HepG2 (cell line): ENCODE data around the gene PBX1. TPM values are rescaled to one million over a fixed set of nuclear protein-coding genes. Genes with fewer than 3 reads are reported as not detected.

Experiments used
- ATAC-seq: fragments of 200-7000 bp; cut with Tn5 transposase; 3 replicates; pipeline ENCODE4 v1.9.1; 2020; ENCODE audit warnings: mild to moderate bottlenecking, moderate library complexity
- BruUV-seq: library from RNA; stranded (reverse); fragments of 400-500 nt; replicated peaks from 2 replicates; lab custom pipeline; 2021; lab: Mats Ljungman, UMichigan
- CTCF ChIA-PET: fragments of 300-600 bp; formaldehyde crosslinking; extraction: SDS; loops from one replicate; lab custom pipeline; 2021; ENCODE audit warnings: low total read pairs, inconsistent platforms, low intra/inter-chr PET ratio; lab: Yijun Ruan, JAX
- POLR2A ChIA-PET: fragments of 350-600 bp; sonication (Branson Sonifier 250); formaldehyde crosslinking; loops from one replicate; lab custom pipeline; 2020; ENCODE audit warnings: antibody characterized with exemption, inconsistent platforms; lab: Yijun Ruan, JAX
- DNase-seq: peaks from one replicate; pipeline ENCODE4 v3.0.0-alpha.2; 2015; ENCODE audit warnings: low spot score
- FAIRE-seq: peaks from 3 replicates; lab custom pipeline; 2011; peaks lifted over from hg19 to GRCh38; lab: Jason Lieb, UNC
- H2AFZ ChIP-seq: one replicate; pipeline ENCODE4 v1.6.1; 2011; ENCODE audit warnings: low read length, inconsistent platforms
- H3K27ac ChIP-seq: fragments of 300-600 bp; 3 replicates; pipeline ENCODE4 v1.8.0; 2011; ENCODE audit warnings: mixed run types, mild to moderate bottlenecking, mixed read lengths, low read length, inconsistent platforms; ENCODE audit not compliant: insufficient read depth; ENCODE audit errors: extremely low read length
- H3K27me3 ChIP-seq, 2 experiments: fragments of 200-600 bp in 1 of 2; 2 replicates in 1 of 2; 3 replicates in 1 of 2; pipeline versions ENCODE4 v1.6.0 to v1.8.0; 2011; ENCODE audit warnings: low read length in 2 of 2, mild to moderate bottlenecking in 2 of 2, moderate library complexity in 2 of 2, inconsistent platforms in 1 of 2; ENCODE audit not compliant: insufficient read depth in 2 of 2, control insufficient read depth in 1 of 2
- H3K36me3 ChIP-seq, 2 experiments: fragments of 200-600 bp in 1 of 2; replicated peaks in 1 of 2; 2 replicates in 1 of 2; 3 replicates in 1 of 2; pipeline versions ENCODE4 v1.5.1 to v1.8.0; 2011; ENCODE audit warnings: low read length in 2 of 2, inconsistent platforms in 1 of 2; ENCODE audit not compliant: insufficient read depth in 2 of 2, control insufficient read depth in 1 of 2
- H3K4me1 ChIP-seq: 2 replicates; pipeline ENCODE4 v1.5.1; 2012; ENCODE audit warnings: low read length, inconsistent platforms; ENCODE audit not compliant: insufficient read depth
- H3K4me2 ChIP-seq: 2 replicates; pipeline ENCODE4 v1.6.0; 2011; ENCODE audit warnings: low read depth, low read length, inconsistent platforms
- H3K4me3 ChIP-seq, 3 experiments: fragments of 200-600 bp in 1 of 3; sonication (generic), shearing (Covaris generic) in 1 of 3; replicated peaks in 1 of 3; 2 replicates each; pipeline ENCODE4 v1.5.1; 2011 to 2016; ENCODE audit warnings: low read length in 3 of 3, inconsistent platforms in 2 of 3, low read depth in 2 of 3, mild to moderate bottlenecking in 2 of 3, control low read depth in 1 of 3, mixed read lengths in 1 of 3; ENCODE audit not compliant: insufficient read depth in 1 of 3
- H3K79me2 ChIP-seq: one replicate; pipeline ENCODE4 v1.6.1; 2011; ENCODE audit warnings: low read length, inconsistent platforms; ENCODE audit not compliant: insufficient read depth
- H3K9ac ChIP-seq: 2 replicates; pipeline ENCODE4 v1.6.0; 2011; ENCODE audit warnings: mild to moderate bottlenecking, low read depth, low read length, inconsistent platforms; ENCODE audit not compliant: insufficient read depth
- H3K9me3 ChIP-seq: 2 replicates; pipeline ENCODE4 v1.5.1; 2012; ENCODE audit warnings: mild to moderate bottlenecking, low read length
- H4K20me1 ChIP-seq: 2 replicates; pipeline ENCODE4 v1.6.0; 2011; ENCODE audit warnings: inconsistent platforms, mild to moderate bottlenecking, low read length, moderate library complexity; ENCODE audit not compliant: insufficient read depth
- HINFP ChIP-seq: sonication (generic); formaldehyde crosslinking; IDR thresholded peaks from 2 replicates; pipeline ENCODE4 v1.4.0; 2020; ENCODE audit warnings: low read depth, mild to moderate bottlenecking, missing genetic modification reagents
- HNF4A ChIP-seq: sonication (generic); formaldehyde crosslinking; IDR thresholded peaks from 2 replicates; pipeline ENCODE4 v1.4.0; 2020; ENCODE audit warnings: missing genetic modification reagents
- POLR2AphosphoS2 ChIP-seq: IDR thresholded peaks from 2 replicates; pipeline ENCODE4 v1.6.1; 2011; ENCODE audit warnings: low read depth, low read length, improper control_type of control experiment
- RARA ChIP-seq: IDR thresholded peaks from 2 replicates; pipeline ENCODE4 v1.6.1; 2016; ENCODE audit warnings: missing genetic modification reagents, missing compliant biosample characterization
- SATB2 ChIP-seq: sonication (generic); formaldehyde crosslinking; IDR thresholded peaks from 2 replicates; pipeline ENCODE4 v1.5.0; 2020; ENCODE audit warnings: missing genetic modification reagents
- TBP ChIP-seq: sonication (generic); formaldehyde crosslinking; IDR thresholded peaks from 2 replicates; pipeline ENCODE4 v1.5.0; 2020; ENCODE audit warnings: missing genetic modification reagents
- TEAD3 ChIP-seq: optimal IDR thresholded peaks from 2 replicates; pipeline ENCODE3; 2016; ENCODE audit warnings: borderline replicate concordance
- TRAFD1 ChIP-seq: sonication (generic); formaldehyde crosslinking; IDR thresholded peaks from 2 replicates; pipeline ENCODE4 v1.5.1; 2020; ENCODE audit warnings: missing genetic modification reagents, mild to moderate bottlenecking, borderline replicate concordance
- XRCC5 ChIP-seq: fragments of 200-400 bp; formaldehyde crosslinking; optimal IDR thresholded peaks from 2 replicates; pipeline ENCODE3; 2017; ENCODE audit warnings: mild to moderate bottlenecking, low read length
- ZMAT3 ChIP-seq: sonication (generic); formaldehyde crosslinking; conservative IDR thresholded peaks from 2 replicates; pipeline ENCODE4 v1.7.0; 2021; ENCODE audit warnings: missing genetic modification reagents
- ZNF563 ChIP-seq: sonication (generic); formaldehyde crosslinking; IDR thresholded peaks from 2 replicates; pipeline ENCODE4 v1.8.0; 2022; ENCODE audit warnings: mild to moderate bottlenecking, moderate library complexity, missing genetic modification reagents
- ZNF607 ChIP-seq: sonication (generic); formaldehyde crosslinking; IDR thresholded peaks from 2 replicates; pipeline ENCODE4 v1.5.1; 2020; ENCODE audit warnings: missing genetic modification reagents, mild to moderate bottlenecking, borderline replicate concordance
- ZNF792 ChIP-seq: IDR thresholded peaks from 2 replicates; pipeline ENCODE4 v1.6.1; 2016
- ZNF816 ChIP-seq: sonication (generic); formaldehyde crosslinking; IDR thresholded peaks from 2 replicates; pipeline ENCODE4 v1.8.0; 2022; ENCODE audit warnings: missing genetic modification reagents, mild to moderate bottlenecking, borderline replicate concordance
- WGBS: methylation state at CpG from one replicate; pipeline ENCODE4 v1.1.6; 2017; ENCODE audit warnings: low lambda C conversion rate; 5-methylcytosine and 5-hydroxymethylcytosine counted together
- in situ Hi-C: cut with HindIII; loops from 2 replicates; pipeline ENCODE4 v1.10.0; 2017; ENCODE audit warnings: low pct_unique_long_range_greater_than_20kb; ENCODE audit not compliant: extremely low pct_ligation_motif_present
- intact Hi-C: fragments of 100-400 bp; cut with micrococcal nuclease; formaldehyde crosslinking; loops from one replicate; pipeline ENCODE4 v1.10.0; 2022; ENCODE audit not compliant: unreplicated experiment
- polyA plus RNA-seq, 8 experiments: library from polyadenylated mRNA; depleted of rRNA in 3 of 8; stranded (reverse) in 7 of 8; unstranded in 1 of 8; fragments of >200 nt; fragmentation: Illumina TruSeq in 4 of 8; extraction: Trizol in 4 of 8; gene quantifications; 2 replicates each; pipeline versions ENCODE4 v1.2.1 to v1.2.3, GENCODE V29; 2011 to 2016; ENCODE audit warnings: low read depth in 4 of 8, missing spikeins in 1 of 8, mixed read lengths in 1 of 8; ENCODE audit not compliant: insufficient read depth in 1 of 8
- total RNA-seq, 5 experiments: library from RNA; depleted of rRNA; stranded (reverse); fragments of >200 nt; fragmentation: Illumina TruSeq; extraction: Trizol; gene quantifications; 2 replicates each; pipeline ENCODE4 v1.2.3, GENCODE V29; 2016; ENCODE audit warnings: low read depth in 1 of 5
- TF ChIP-seq, protein P1 (sequence below), 2 experiments: sonication (generic) in 1 of 2; formaldehyde crosslinking in 1 of 2; IDR thresholded peaks; 2 replicates each; pipeline versions ENCODE4 v1.4.0 to v1.6.1; 2016 to 2020; ENCODE audit warnings: borderline replicate concordance in 1 of 2, low read depth in 1 of 2, mild to moderate bottlenecking in 1 of 2, missing genetic modification reagents in 1 of 2
- TF ChIP-seq, protein P2 (sequence below): sonication (generic); formaldehyde crosslinking; IDR thresholded peaks from 2 replicates; pipeline ENCODE4 v1.5.0; 2020; ENCODE audit warnings: missing genetic modification reagents, mild to moderate bottlenecking, borderline replicate concordance
- TF ChIP-seq, protein P3 (sequence below): sonication (generic); formaldehyde crosslinking; IDR thresholded peaks from 2 replicates; pipeline ENCODE4 v1.4.0; 2020; ENCODE audit warnings: mild to moderate bottlenecking, missing genetic modification reagents

The PBX1 gene
- total and polyA plus RNA-seq, 2 of the 13 experiments (the other 11 are each of a cell fraction or from before 2014, with no cell fraction given), result 0.24 TPM; not detected in 1

DNA sequence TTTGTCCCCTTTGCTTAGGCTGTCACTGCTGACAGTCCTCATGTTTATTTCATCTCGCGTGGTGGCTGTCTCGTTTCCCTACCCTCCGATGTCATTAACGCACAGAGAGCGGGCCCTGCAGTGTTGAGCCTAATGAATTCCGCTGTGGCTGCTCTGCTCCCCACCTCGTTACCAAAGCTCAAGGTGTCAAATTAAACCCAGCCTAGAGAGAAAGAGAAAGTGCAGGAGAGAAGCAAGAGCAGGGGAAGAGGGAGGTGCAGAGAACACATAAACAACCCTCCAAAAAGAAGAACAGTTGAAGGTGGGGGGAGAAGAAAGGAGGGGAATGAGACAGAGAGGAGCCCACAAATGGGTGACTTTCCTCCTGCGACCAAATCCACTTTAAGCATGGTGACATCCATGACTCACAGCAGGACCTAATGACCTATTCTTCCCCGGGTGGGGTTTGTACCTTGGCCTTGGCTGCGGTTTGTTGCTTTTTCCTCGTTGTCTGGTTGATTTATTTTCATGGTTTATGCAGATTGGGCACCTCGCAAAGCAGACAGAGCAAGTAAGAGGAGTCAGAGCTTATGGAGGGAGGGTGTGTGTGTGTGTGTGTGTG is 92.5 kb downstream of the PBX1 start:
- no TSS peak for BruUV-seq
- H3K79me2 ChIP-seq, result no peaks in the 10 kb centered on the region
- no peaks in the 10 kb centered on the region for H3K4me1 ChIP-seq
- no peak for ATAC-seq
- in situ Hi-C loops (no loop called here), intact Hi-C loops (no loop called here)
- no peak overlapping the region for H3K27ac ChIP-seq
- ChIA-PET POLR2A (no interaction called here), CTCF (no interaction called here)
- no peak for TF ChIP-seq ZNF792
- no peak for TF ChIP-seq ZMAT3 (CRISPR knock-in tag)
- no peak for TF ChIP-seq TEAD3
- TF ChIP-seq ZNF563, result no peak
- no peak for TF ChIP-seq ZNF607 (CRISPR knock-in tag)
- no peak for TF ChIP-seq RARA (CRISPR knock-in tag)
- TF ChIP-seq SATB2 (CRISPR knock-in tag), result no peak
- no peak for TF ChIP-seq HNF4A (CRISPR knock-in tag)
- no peak for TF ChIP-seq XRCC5
- no peak for TF ChIP-seq POLR2AphosphoS2
- TF ChIP-seq TBP (CRISPR knock-in tag), result no peak
- TF ChIP-seq HINFP (CRISPR knock-in tag), result no peak
- TF ChIP-seq, protein P1, sequence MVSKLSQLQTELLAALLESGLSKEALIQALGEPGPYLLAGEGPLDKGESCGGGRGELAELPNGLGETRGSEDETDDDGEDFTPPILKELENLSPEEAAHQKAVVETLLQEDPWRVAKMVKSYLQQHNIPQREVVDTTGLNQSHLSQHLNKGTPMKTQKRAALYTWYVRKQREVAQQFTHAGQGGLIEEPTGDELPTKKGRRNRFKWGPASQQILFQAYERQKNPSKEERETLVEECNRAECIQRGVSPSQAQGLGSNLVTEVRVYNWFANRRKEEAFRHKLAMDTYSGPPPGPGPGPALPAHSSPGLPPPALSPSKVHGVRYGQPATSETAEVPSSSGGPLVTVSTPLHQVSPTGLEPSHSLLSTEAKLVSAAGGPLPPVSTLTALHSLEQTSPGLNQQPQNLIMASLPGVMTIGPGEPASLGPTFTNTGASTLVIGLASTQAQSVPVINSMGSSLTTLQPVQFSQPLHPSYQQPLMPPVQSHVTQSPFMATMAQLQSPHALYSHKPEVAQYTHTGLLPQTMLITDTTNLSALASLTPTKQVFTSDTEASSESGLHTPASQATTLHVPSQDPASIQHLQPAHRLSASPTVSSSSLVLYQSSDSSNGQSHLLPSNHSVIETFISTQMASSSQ (IDR thresholded peaks at IDR 0.05; ENCODE audit: low read depth), result no peak
- TF ChIP-seq, protein P1 (CRISPR knock-in tag; IDR thresholded peaks at IDR 0.05; ENCODE audit: borderline replicate concordance), result no peak
- TF ChIP-seq, protein P2, sequence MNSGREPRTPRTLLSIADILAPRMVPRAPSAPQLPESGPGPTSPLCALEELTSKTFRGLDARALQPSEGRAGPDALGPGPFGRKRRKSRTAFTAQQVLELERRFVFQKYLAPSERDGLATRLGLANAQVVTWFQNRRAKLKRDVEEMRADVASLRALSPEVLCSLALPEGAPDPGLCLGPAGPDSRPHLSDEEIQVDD (CRISPR knock-in tag), result no peak
- TF ChIP-seq, protein P3, sequence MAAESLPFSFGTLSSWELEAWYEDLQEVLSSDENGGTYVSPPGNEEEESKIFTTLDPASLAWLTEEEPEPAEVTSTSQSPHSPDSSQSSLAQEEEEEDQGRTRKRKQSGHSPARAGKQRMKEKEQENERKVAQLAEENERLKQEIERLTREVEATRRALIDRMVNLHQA, result no peak
- no peak for TF ChIP-seq TRAFD1 (CRISPR knock-in tag)
- TF ChIP-seq ZNF816 (CRISPR knock-in tag), result no peak
- no peak overlapping the region for H2AFZ ChIP-seq
- no peak for DNase-seq
- no peaks in the 10 kb centered on the region for H3K36me3 ChIP-seq
- 39% methylated on average over 13 of the region's 13 CpGs for WGBS
- no peak overlapping the region for H3K4me2 ChIP-seq
- H4K20me1 ChIP-seq, result no peaks in the 10 kb centered on the region
- no peaks in the 10 kb centered on the region for H3K9me3 ChIP-seq
- no peak overlapping the region for H3K4me3 ChIP-seq
- no peak overlapping the region for H3K9ac ChIP-seq
- no peaks in the 10 kb centered on the region for H3K27me3 ChIP-seq
- no peak for FAIRE-seq
